ENCODE results near the gene CAPNS1.
"Not testable (repeated sequence)": the region's sequence is repeated elsewhere in the genome, so short reads cannot be mapped to it uniquely, and the experiment has no call there.

CAPNS1 gene

GRCh38 chr19:36151144-36152018 is 11.5 kb downstream of the CAPNS1 start:
- Mint-ChIP-seq H3K4me1 (peaks cover 14% of the 10 kb centered on the region), H3K27ac (no peak overlapping the region)

GRCh38 chr19:36152019-36152351 is 12.1 kb downstream of the CAPNS1 start:
- H3K27ac Mint-ChIP-seq = no peak overlapping the region
- H3K9me3 Mint-ChIP-seq = no peaks in the 10 kb centered on the region
- H3K4me3 Mint-ChIP-seq = no peak overlapping the region
- CTCF ChIA-PET = no interaction called here
- H3K36me3 Mint-ChIP-seq = peaks cover 28% of the 10 kb centered on the region
- DNase-seq = no peak
- no peaks in the 10 kb centered on the region for H3K27me3 Mint-ChIP-seq
- H3K4me1 Mint-ChIP-seq = peaks cover 14% of the 10 kb centered on the region

More at GRCh38 chr19:36151144-36152018, 11.5 kb downstream of the CAPNS1 start:
- Mint-ChIP-seq H3K4me3 (no peak overlapping the region), H3K27me3 (no peaks in the 10 kb centered on the region), H3K36me3 (peaks cover 33% of the 10 kb centered on the region), H3K9me3 (no peaks in the 10 kb centered on the region)
- DNase-seq = no peak
- CTCF ChIA-PET = no interaction called here

- Mint-ChIP-seq H3K27me3 (no peaks in the 10 kb centered on the region), H3K27ac (no peak within 1 kb of the TSS), H3K4me1 (peaks cover 12% of the 10 kb centered on the region), H3K36me3 (peaks cover 25% of the 10 kb centered on the region), H3K9me3 (no peaks in the 10 kb centered on the region), H3K4me3 (no peak within 1 kb of the TSS)
- DNase-seq = no peak
- CTCF ChIA-PET = interaction anchor here (1.0 kb wide), 1 partner anchor 16 kb away, joined by 3 read pairs; no protein-coding TSS in a partner anchor
Measured at GRCh38 chr19:36152352-36153091, 12.7 kb downstream of the CAPNS1 start, which contains the start of gene COX7A1. TSS of gene COX7A1 (minus strand) at chr19:36152447. CDS start at chr19:36152407, 40 bp downstream.

GRCh38 chr19:36153126-36153525 is 13.3 kb downstream of the CAPNS1 start:
- Mint-ChIP-seq H3K4me1 (peaks cover 9% of the 10 kb centered on the region), H3K27ac (no peak overlapping the region), H3K4me3 (no peak overlapping the region), H3K9me3 (no peaks in the 10 kb centered on the region), H3K27me3 (no peaks in the 10 kb centered on the region), H3K36me3 (peaks cover 23% of the 10 kb centered on the region)
- CTCF ChIA-PET = interaction anchor here (1.0 kb wide), 1 partner anchor 16 kb away, joined by 3 read pairs; no protein-coding TSS in a partner anchor
- no peak for DNase-seq

GRCh38 chr19:36160821-36161596 is 21.1 kb downstream of the CAPNS1 start:
- CTCF ChIA-PET = no interaction called here
- Mint-ChIP-seq H3K4me3 (no peak overlapping the region), H3K27ac (no peak overlapping the region), H3K4me1 (no peaks in the 10 kb centered on the region), H3K9me3 (no peaks in the 10 kb centered on the region), H3K36me3 (peaks cover 21% of the 10 kb centered on the region), H3K27me3 (no peaks in the 10 kb centered on the region)
- no peak for DNase-seq

GRCh38 chr19:36163813-36164212 is 23.9 kb downstream of the CAPNS1 start:
- Mint-ChIP-seq H3K36me3 (peaks cover 23% of the 10 kb centered on the region), H3K4me1 (no peaks in the 10 kb centered on the region), H3K4me3 (no peak overlapping the region), H3K27me3 (no peaks in the 10 kb centered on the region), H3K9me3 (no peaks in the 10 kb centered on the region), H3K27ac (no peak overlapping the region)
- CTCF ChIA-PET = interaction anchor here (0.9 kb wide), 1 partner anchor 36 kb away, joined by 3 read pairs; no protein-coding TSS in a partner anchor
- DNase-seq = no peak

- Mint-ChIP-seq H3K36me3 (peaks cover 1% of the 10 kb centered on the region), H3K27ac (no peak overlapping the region), H3K27me3 (peaks cover 3% of the 10 kb centered on the region), H3K9me3 (no peaks in the 10 kb centered on the region), H3K4me3 (no peak overlapping the region), H3K4me1 (peaks cover 5% of the 10 kb centered on the region)
- DNase-seq = no peak
- CTCF ChIA-PET = interaction anchor here (0.8 to 3.9 kb wide), 5 partner anchors 11 to 42 kb away, joined by 3 to 54 read pairs (median 3); no protein-coding TSS in a partner anchor
Measured at GRCh38 chr19:36169084-36169760, 29.4 kb downstream of the CAPNS1 start.

- Mint-ChIP-seq H3K36me3 (no peaks in the 10 kb centered on the region), H3K4me3 (no peak overlapping the region), H3K4me1 (peaks cover 5% of the 10 kb centered on the region), H3K27me3 (peaks cover 3% of the 10 kb centered on the region), H3K27ac (no peak overlapping the region), H3K9me3 (no peaks in the 10 kb centered on the region)
- DNase-seq = no peak
- CTCF ChIA-PET = interaction anchor here (0.7 to 4.8 kb wide), 3 partner anchors 42 to 56 kb away, joined by 3 to 29 read pairs (median 3); no protein-coding TSS in a partner anchor
Measured at GRCh38 chr19:36172852-36173251, 33.0 kb downstream of the CAPNS1 start.

GRCh38 chr19:36173846-36174245 is 34.0 kb downstream of the CAPNS1 start:
- H3K27me3 Mint-ChIP-seq, H3K9me3 Mint-ChIP-seq, DNase-seq, H3K4me1 Mint-ChIP-seq, H3K27ac Mint-ChIP-seq, H3K4me3 Mint-ChIP-seq, H3K36me3 Mint-ChIP-seq: not testable (repeated sequence)
- CTCF ChIA-PET = interaction anchor here (0.6 to 4.8 kb wide), 3 partner anchors 48 to 57 kb away, joined by 3 to 29 read pairs (median 4); no protein-coding TSS in a partner anchor

- not testable (repeated sequence) for H3K27me3 Mint-ChIP-seq, DNase-seq, H3K36me3 Mint-ChIP-seq, H3K9me3 Mint-ChIP-seq, H3K4me3 Mint-ChIP-seq, H3K27ac Mint-ChIP-seq, H3K4me1 Mint-ChIP-seq
- CTCF ChIA-PET = interaction anchor here (1.4 kb wide), 1 partner anchor 10 kb away, joined by 3 read pairs; no protein-coding TSS in a partner anchor
Measured at GRCh38 chr19:36179077-36179476, 39.2 kb downstream of the CAPNS1 start.

- Mint-ChIP-seq H3K27me3 (no peaks in the 10 kb centered on the region), H3K4me3 (no peak overlapping the region), H3K27ac (no peak overlapping the region), H3K4me1 (no peaks in the 10 kb centered on the region), H3K36me3 (peaks cover 5% of the 10 kb centered on the region), H3K9me3 (no peaks in the 10 kb centered on the region)
- CTCF ChIA-PET = no interaction called here
- DNase-seq = no peak
Measured at GRCh38 chr19:36182612-36183244, 42.9 kb downstream of the CAPNS1 start.

GRCh38 chr19:36183245-36183628 is 43.4 kb downstream of the CAPNS1 start:
- H3K4me1 Mint-ChIP-seq = no peaks in the 10 kb centered on the region
- no peak overlapping the region for H3K4me3 Mint-ChIP-seq
- CTCF ChIA-PET = no interaction called here
- H3K9me3 Mint-ChIP-seq = no peaks in the 10 kb centered on the region
- no peak for DNase-seq
- H3K27ac Mint-ChIP-seq = no peak overlapping the region
- H3K36me3 Mint-ChIP-seq = peaks cover 5% of the 10 kb centered on the region
- no peaks in the 10 kb centered on the region for H3K27me3 Mint-ChIP-seq

- DNase-seq, H3K9me3 Mint-ChIP-seq, CTCF ChIA-PET, H3K4me3 Mint-ChIP-seq, H3K27me3 Mint-ChIP-seq, H3K36me3 Mint-ChIP-seq, H3K27ac Mint-ChIP-seq, H3K4me1 Mint-ChIP-seq: not testable (repeated sequence)
Measured at GRCh38 chr19:36186722-36187121, 46.9 kb downstream of the CAPNS1 start.

Data from activated naive CD4-positive, alpha-beta T cell treated with anti-CD3 and anti-CD28 coated beads, Interleukin-2, amount 10 ng/mL, durations not matched to agents 7 days and 5 days (primary cell).